NT2/D1 (cell line): ENCODE data around the gene KCNG4.
A peak's percentile ranks its signal among the peaks of the same experiment; 100 is the strongest.
"Not testable (repeated sequence)": the region's sequence is repeated elsewhere in the genome, so short reads cannot be mapped to it uniquely, and the experiment has no call there.

ENCODE experiments used
- DNase-seq: peaks from one replicate; pipeline ENCODE4 v3.0.0-alpha.2; 2011; ENCODE audit warnings: low read depth, low spot score
- H3K27me3 ChIP-seq: 2 replicates; pipeline ENCODE4 v1.6.0; 2011; ENCODE audit warnings: mild to moderate bottlenecking; ENCODE audit not compliant: insufficient read length, insufficient read depth
- H3K36me3 ChIP-seq: 2 replicates; pipeline ENCODE4 v1.6.1; 2011; ENCODE audit warnings: mild to moderate bottlenecking, low read length, mixed read lengths; ENCODE audit not compliant: insufficient read depth, insufficient read length
- H3K4me1 ChIP-seq: 2 replicates; pipeline ENCODE4 v1.5.1; 2011; ENCODE audit not compliant: insufficient read depth, insufficient read length
- H3K4me3 ChIP-seq: 2 replicates; pipeline ENCODE4 v1.5.1; 2011; ENCODE audit warnings: low read depth; ENCODE audit not compliant: insufficient read length
- H3K9ac ChIP-seq: 2 replicates; pipeline ENCODE4 v1.6.0; 2011; ENCODE audit warnings: low read depth; ENCODE audit not compliant: insufficient read length
- H3K9me3 ChIP-seq: 2 replicates; pipeline ENCODE4 v1.5.1; 2011; ENCODE audit warnings: mild to moderate bottlenecking, low read length; ENCODE audit not compliant: insufficient read depth
- SUZ12 ChIP-seq: IDR thresholded peaks from 2 replicates; pipeline ENCODE4 v1.6.1; 2011; ENCODE audit not compliant: insufficient read length, insufficient read depth; ENCODE audit errors: extremely low read depth
- YY1 ChIP-seq: IDR thresholded peaks from 2 replicates; pipeline ENCODE4 v1.6.1; 2011; ENCODE audit not compliant: insufficient read length, insufficient read depth
- ZNF274 ChIP-seq: IDR thresholded peaks from 2 replicates; pipeline ENCODE4 v1.6.1; 2011; ENCODE audit warnings: mild to moderate bottlenecking, low read depth, low read length

Gene KCNG4

DNA sequence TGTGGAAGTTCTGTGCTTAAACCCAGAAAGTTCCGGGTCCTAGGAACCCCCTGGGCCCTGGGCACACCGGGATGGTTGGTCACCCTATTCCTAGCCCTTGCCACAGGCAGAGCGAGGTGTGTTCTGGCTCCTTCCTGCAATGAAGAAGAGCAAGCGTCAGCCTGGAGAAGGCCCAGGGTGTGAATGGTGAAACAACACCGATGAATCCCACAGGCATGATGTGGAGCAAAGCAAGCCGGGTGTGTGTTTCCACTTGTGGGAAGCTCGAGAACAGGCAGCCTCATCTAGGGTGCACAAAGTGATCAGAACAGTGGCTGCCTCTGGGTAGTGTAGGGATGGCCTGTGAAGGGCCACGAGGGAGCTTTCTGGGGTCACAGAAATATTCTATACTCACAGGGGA is 13.8 kb downstream of the KCNG4 start:
- Histone ChIP-seq H3K27me3 (no peaks in the 10 kb centered on the region), H3K4me1 (peaks cover 11% of the 10 kb centered on the region), H3K9me3 (no peaks in the 10 kb centered on the region; the same call in 1 of the 2 replicates), H3K9ac (peak overlapping the region; percentile 51), H3K36me3 (no peaks in the 10 kb centered on the region), H3K4me3 (no peak overlapping the region)
- DNase-seq = no peak
- TF ChIP-seq ZNF274 (no peak), YY1 (no peak), SUZ12 (no peak)

DNA sequence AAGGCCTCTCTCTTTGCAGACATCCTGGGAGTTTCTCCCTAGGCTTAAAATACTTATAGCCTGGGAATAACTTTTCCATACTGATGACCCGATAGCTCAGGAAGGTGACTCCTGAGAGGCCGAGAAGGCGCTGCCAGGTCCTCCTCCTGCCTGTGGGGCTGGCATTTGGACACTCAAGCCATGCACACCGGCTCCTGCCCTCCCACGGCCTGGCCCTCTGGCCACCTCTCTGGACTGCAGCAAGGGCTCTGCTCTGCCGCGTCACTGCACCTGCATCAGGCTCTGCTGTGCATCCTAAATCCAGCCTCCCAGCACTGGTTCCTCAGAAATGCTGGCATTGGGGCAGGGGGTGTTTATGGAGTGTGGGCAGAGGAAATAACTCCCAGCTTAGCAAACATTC is 14.2 kb downstream of the KCNG4 start:
- H3K36me3 ChIP-seq = no peaks in the 10 kb centered on the region
- no peak overlapping the region for H3K9ac ChIP-seq
- no peak for TF ChIP-seq ZNF274
- no peak for TF ChIP-seq YY1
- TF ChIP-seq SUZ12 = no peak
- DNase-seq = no peak
- H3K4me1 ChIP-seq = peaks cover 11% of the 10 kb centered on the region
- H3K4me3 ChIP-seq = no peak overlapping the region
- H3K27me3 ChIP-seq = no peaks in the 10 kb centered on the region
- H3K9me3 ChIP-seq = no peaks in the 10 kb centered on the region; the same call in 1 of the 2 replicates

DNA sequence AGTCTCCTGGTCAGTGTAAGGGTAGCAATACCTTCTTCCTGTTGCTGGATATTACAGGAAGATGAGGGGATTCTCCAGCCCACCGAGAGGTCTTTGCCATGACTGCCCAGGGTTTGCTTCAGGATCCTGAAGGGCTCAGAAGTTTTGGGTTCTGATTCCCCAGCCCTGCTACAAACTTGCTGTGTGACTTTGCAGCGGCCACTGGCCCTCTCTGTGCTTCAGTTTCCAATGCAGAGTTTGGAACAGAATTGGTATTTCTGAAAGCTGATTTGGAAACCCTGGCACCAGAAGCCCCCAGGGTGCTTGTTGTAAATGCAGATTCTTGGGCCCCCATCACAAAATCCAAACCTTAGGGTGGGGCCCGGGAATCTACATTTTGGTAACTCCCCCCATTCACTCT is 14.7 kb downstream of the KCNG4 start:
- H3K27me3 ChIP-seq = no peaks in the 10 kb centered on the region
- no peak overlapping the region for H3K4me3 ChIP-seq
- H3K36me3 ChIP-seq = no peaks in the 10 kb centered on the region
- no peak for DNase-seq
- no peak for TF ChIP-seq YY1
- TF ChIP-seq SUZ12 = no peak
- TF ChIP-seq ZNF274 = no peak
- H3K9me3 ChIP-seq = no peaks in the 10 kb centered on the region; the same call in 1 of the 2 replicates
- no peak overlapping the region for H3K9ac ChIP-seq
- peaks cover 12% of the 10 kb centered on the region for H3K4me1 ChIP-seq

DNA sequence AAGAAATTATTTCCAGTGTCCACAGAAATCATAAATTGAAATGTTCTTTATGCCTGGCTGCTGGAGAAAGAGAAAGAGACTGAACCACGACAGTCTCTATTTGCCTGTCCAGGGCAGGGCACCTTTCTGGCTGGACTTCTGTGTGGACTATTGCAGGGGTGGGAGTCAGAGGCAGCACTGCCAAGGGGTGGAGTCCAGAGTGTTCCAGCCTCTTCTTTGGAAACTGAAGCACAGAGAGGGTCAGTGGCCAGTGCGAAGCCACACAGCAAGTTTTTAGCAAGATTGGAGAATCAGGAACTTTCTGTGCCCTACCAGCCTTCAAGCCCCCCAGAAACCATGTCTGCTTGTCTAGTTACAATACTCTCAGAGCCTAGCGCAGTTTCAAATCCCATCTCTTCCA is 15.3 kb downstream of the KCNG4 start:
- no peak for DNase-seq
- no peaks in the 10 kb centered on the region; the same call in 1 of the 2 replicates for H3K9me3 ChIP-seq
- peaks cover 13% of the 10 kb centered on the region for H3K4me1 ChIP-seq
- TF ChIP-seq SUZ12 (no peak), ZNF274 (no peak), YY1 (no peak)
- no peak overlapping the region for H3K4me3 ChIP-seq
- no peaks in the 10 kb centered on the region for H3K27me3 ChIP-seq
- H3K9ac ChIP-seq = no peak overlapping the region
- H3K36me3 ChIP-seq = no peaks in the 10 kb centered on the region

DNA sequence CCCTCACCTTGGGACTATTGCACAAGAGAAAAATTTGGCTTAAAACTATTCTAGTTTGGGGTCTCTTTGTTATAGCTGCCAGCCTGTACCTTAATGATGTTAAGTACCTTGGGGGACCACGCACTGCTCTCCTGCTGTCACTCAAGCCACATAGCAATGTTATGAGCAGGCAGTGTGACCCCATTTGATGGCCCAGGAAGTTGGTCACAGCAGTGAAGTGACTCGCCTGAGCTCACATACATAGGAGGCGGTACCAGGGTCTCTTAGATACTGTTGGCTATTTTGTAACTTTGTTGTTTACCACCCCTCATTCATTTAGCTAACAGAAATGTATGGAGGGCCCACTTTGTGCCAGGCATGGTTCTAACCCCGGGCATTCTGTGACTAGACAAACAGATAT is 16.4 kb downstream of the KCNG4 start:
- Histone ChIP-seq H3K4me1 (peaks cover 10% of the 10 kb centered on the region), H3K36me3 (no peaks in the 10 kb centered on the region), H3K9ac (no peak overlapping the region), H3K27me3 (no peaks in the 10 kb centered on the region), H3K4me3 (no peak overlapping the region), H3K9me3 (no peaks in the 10 kb centered on the region; the same call in 1 of the 2 replicates)
- DNase-seq = no peak
- no peak for TF ChIP-seq YY1
- TF ChIP-seq SUZ12 = no peak
- no peak for TF ChIP-seq ZNF274

- H3K27me3 ChIP-seq = no peaks in the 10 kb centered on the region
Measured at GRCh38 chr16:84220851-84221250, 19.0 kb downstream of the KCNG4 start.

GRCh38 chr16:84218956-84219355 is 20.9 kb downstream of the KCNG4 start:
- peak; percentile 58 for DNase-seq
- Histone ChIP-seq H3K27me3 (no peaks in the 10 kb centered on the region), H3K4me3 (no peak overlapping the region), H3K36me3 (no peaks in the 10 kb centered on the region), H3K9ac (no peak overlapping the region), H3K9me3 (no peaks in the 10 kb centered on the region; the same call in 1 of the 2 replicates), H3K4me1 (peaks cover 3% of the 10 kb centered on the region)
- TF ChIP-seq ZNF274 = no peak
- TF ChIP-seq YY1 = no peak
- no peak for TF ChIP-seq SUZ12

More at GRCh38 chr16:84220851-84221250, 19.0 kb downstream of the KCNG4 start:
- no peak for DNase-seq
- no peaks in the 10 kb centered on the region; the same call in 1 of the 2 replicates for H3K9me3 ChIP-seq
- no peak overlapping the region for H3K9ac ChIP-seq
- H3K4me3 ChIP-seq = no peak overlapping the region
- H3K4me1 ChIP-seq = peaks cover 5% of the 10 kb centered on the region
- H3K36me3 ChIP-seq = no peaks in the 10 kb centered on the region
- TF ChIP-seq SUZ12 (no peak), ZNF274 (no peak), YY1 (no peak)

GRCh38 chr16:84218176-84218823 is 21.5 kb downstream of the KCNG4 start:
- H3K36me3 ChIP-seq = no peaks in the 10 kb centered on the region
- H3K4me1 ChIP-seq = peaks cover 3% of the 10 kb centered on the region
- no peaks in the 10 kb centered on the region; the same call in 1 of the 2 replicates for H3K9me3 ChIP-seq
- no peaks in the 10 kb centered on the region for H3K27me3 ChIP-seq
- no peak overlapping the region for H3K4me3 ChIP-seq
- TF ChIP-seq YY1 = no peak
- TF ChIP-seq ZNF274 = no peak
- no peak for TF ChIP-seq SUZ12
- H3K9ac ChIP-seq = no peak overlapping the region
- DNase-seq = no peak

GRCh38 chr16:84216144-84216543 is 23.7 kb downstream of the KCNG4 start:
- DNase-seq, H3K27me3 ChIP-seq, H3K9ac ChIP-seq, H3K4me1 ChIP-seq, H3K36me3 ChIP-seq, H3K9me3 ChIP-seq, H3K4me3 ChIP-seq: not testable (repeated sequence)
